HFFc6 (cell line): Measurements from ENCODE around the gene CMTR1. TPM values are rescaled to one million over a fixed set of nuclear protein-coding genes. Genes with fewer than 3 reads are reported as not detected.

Experiments used
- DNase-seq: peaks from one replicate; pipeline ENCODE4 v3.0.0-alpha.2; 2018
- H3K27ac Mint-ChIP-seq: 2 replicates; pipeline ENCODE4 v1.8.0; 2020; ENCODE audit warnings: mild to moderate bottlenecking, mixed read lengths
- H3K27me3 Mint-ChIP-seq: 2 replicates; pipeline ENCODE4 v1.8.0; 2021; ENCODE audit warnings: mild to moderate bottlenecking, moderate library complexity, mixed read lengths; ENCODE audit not compliant: insufficient read depth
- H3K36me3 Mint-ChIP-seq: 2 replicates; pipeline ENCODE4 v1.8.0; 2021; ENCODE audit warnings: low read depth, mixed read lengths
- H3K4me1 Mint-ChIP-seq: 2 replicates; pipeline ENCODE4 v1.8.0; 2020; ENCODE audit warnings: low read depth, mixed read lengths
- H3K4me3 Mint-ChIP-seq: 2 replicates; pipeline ENCODE4 v1.8.0; 2020; ENCODE audit warnings: mild to moderate bottlenecking, moderate library complexity, mixed read lengths
- H3K9me3 Mint-ChIP-seq: 2 replicates; pipeline ENCODE4 v1.8.0; 2020; ENCODE audit warnings: mild to moderate bottlenecking, mixed read lengths
- CTCF ChIP-seq: fragments of 200-600 bp; sonication (generic); IDR thresholded peaks from 2 replicates; pipeline ENCODE4 v1.5.0; 2021; ENCODE audit warnings: antibody characterized with exemption, mild to moderate bottlenecking
- total RNA-seq, 6 experiments: library from RNA; stranded (reverse); fragmentation: NEBNext Ultra II Directional; extraction: Animal tissue kit (Norgen Biotek cat#: 25700); gene quantifications; 2 replicates in 1 of 6; 3 replicates in 5 of 6; pipeline ENCODE4 v1.2.3, GENCODE V29; 2021

Gene CMTR1
- total RNA-seq, 6 experiments from 2014 or later, result 36.1 to 42.2 (median 37.6) TPM

- Mint-ChIP-seq H3K9me3 (no peaks in the 10 kb centered on the region), H3K27me3 (peaks cover 2% of the 10 kb centered on the region), H3K27ac (no peak overlapping the region), H3K36me3 (peaks cover 52% of the 10 kb centered on the region), H3K4me3 (no peak overlapping the region), H3K4me1 (peaks cover 27% of the 10 kb centered on the region)
- DNase-seq, result no peak
- TF ChIP-seq CTCF, result no peak
These were observed 27.2 kb downstream of the CMTR1 start for GRCh38 chr6:37459981-37460800.

GRCh38 chr6:37460805-37461204 is 27.8 kb downstream of the CMTR1 start:
- no peak overlapping the region for H3K4me3 Mint-ChIP-seq
- no peak overlapping the region for H3K27ac Mint-ChIP-seq
- no peak for TF ChIP-seq CTCF
- DNase-seq, result no peak
- H3K27me3 Mint-ChIP-seq, result peaks cover 2% of the 10 kb centered on the region
- H3K4me1 Mint-ChIP-seq, result peaks cover 21% of the 10 kb centered on the region
- H3K36me3 Mint-ChIP-seq, result peaks cover 46% of the 10 kb centered on the region
- H3K9me3 Mint-ChIP-seq, result no peaks in the 10 kb centered on the region

GRCh38 chr6:37463110-37463509 is 30.1 kb downstream of the CMTR1 start:
- Mint-ChIP-seq H3K36me3 (peaks cover 53% of the 10 kb centered on the region), H3K27me3 (no peaks in the 10 kb centered on the region; the same call in 1 of the 2 replicates)

GRCh38 chr6:37467718-37468117 is 34.7 kb downstream of the CMTR1 start:
- H3K4me1 Mint-ChIP-seq, result peaks cover 3% of the 10 kb centered on the region
- no peak overlapping the region for H3K4me3 Mint-ChIP-seq
- H3K36me3 Mint-ChIP-seq, result peaks cover 45% of the 10 kb centered on the region
- no peak overlapping the region for H3K27ac Mint-ChIP-seq
- H3K9me3 Mint-ChIP-seq, result peaks cover 10% of the 10 kb centered on the region
- H3K27me3 Mint-ChIP-seq, result no peaks in the 10 kb centered on the region
- no peak for DNase-seq
- no peak for TF ChIP-seq CTCF

More at GRCh38 chr6:37463110-37463509, 30.1 kb downstream of the CMTR1 start:
- H3K4me3 Mint-ChIP-seq, result no peak overlapping the region
- peaks cover 10% of the 10 kb centered on the region for H3K9me3 Mint-ChIP-seq
- H3K4me1 Mint-ChIP-seq, result no peaks in the 10 kb centered on the region; the same call in 1 of the 2 replicates
- no peak for TF ChIP-seq CTCF
- H3K27ac Mint-ChIP-seq, result no peak overlapping the region
- DNase-seq, result no peak

DNA sequence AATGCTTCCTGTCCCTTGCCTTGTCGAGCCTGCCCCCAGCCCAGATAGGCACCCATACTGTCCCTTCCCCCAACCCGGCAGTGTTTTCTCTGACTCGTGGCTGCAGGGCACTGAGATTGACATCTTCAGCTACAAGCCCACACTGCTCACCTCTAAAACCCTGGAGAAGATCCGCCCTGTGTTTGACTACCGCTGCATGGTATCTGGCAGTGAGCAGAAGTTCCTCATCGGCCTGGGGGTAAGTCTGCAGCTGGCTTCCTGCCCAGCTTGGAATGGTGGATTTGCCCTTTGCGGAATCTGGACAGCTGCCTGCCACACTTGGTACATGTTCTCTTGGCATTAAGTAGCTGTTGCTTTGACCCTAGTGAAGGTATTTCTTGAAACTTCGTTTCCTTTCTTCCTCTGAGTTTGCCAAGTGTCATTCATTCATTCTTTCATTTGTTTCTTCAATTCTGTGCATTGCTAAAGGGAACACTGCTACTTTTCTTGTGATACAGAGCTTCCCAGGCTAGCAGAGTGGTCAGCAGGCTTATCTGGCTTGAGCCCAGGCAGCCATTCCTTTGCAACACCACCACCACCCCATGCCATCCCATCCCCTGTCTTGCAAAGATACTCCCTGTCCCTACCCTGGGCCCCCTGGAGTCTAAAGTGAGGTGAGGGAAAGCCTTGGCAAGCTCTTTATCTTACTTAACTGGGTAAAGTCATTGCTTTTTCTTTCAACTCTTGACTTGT is 40.5 kb downstream of the CMTR1 start:
- H3K9me3 Mint-ChIP-seq, result no peaks in the 10 kb centered on the region
- no peak for TF ChIP-seq CTCF
- peaks cover 18% of the 10 kb centered on the region for H3K4me1 Mint-ChIP-seq
- no peaks in the 10 kb centered on the region; the same call in 1 of the 2 replicates for H3K27me3 Mint-ChIP-seq
- H3K36me3 Mint-ChIP-seq, result peaks cover 44% of the 10 kb centered on the region
- DNase-seq, result peak; percentile 65
- H3K27ac Mint-ChIP-seq, result no peak overlapping the region; the same call in 1 of the 2 replicates
- no peak overlapping the region for H3K4me3 Mint-ChIP-seq
